A204.1 (cell line): ENCODE results near the gene TXNRD2.

Experiments
- FAIRE-seq: peaks from 2 replicates; lab custom pipeline; 2012; peaks lifted over from hg19 to GRCh38; lab: Jason Lieb, UNC

Gene TXNRD2

GRCh38 chr22:19941365-19942082 lies at the start of gene TXNRD2, which contains the start of gene COMT:
TXNRD2 (minus strand) TSS chr22:19941818; CDS start chr22:19941803, 15 bp downstream.
COMT (plus strand) TSS chr22:19941772; CDS start chr22:19962527, 20,755 bp downstream.
- FAIRE-seq = no peak

GRCh38 chr22:19991395-19991644 lies 49.7 kb upstream of the TXNRD2 start:
- FAIRE-seq = no peak

GRCh38 chr22:19990609-19991394 lies 49.2 kb upstream of the TXNRD2 start:
- no peak for FAIRE-seq

DNA sequence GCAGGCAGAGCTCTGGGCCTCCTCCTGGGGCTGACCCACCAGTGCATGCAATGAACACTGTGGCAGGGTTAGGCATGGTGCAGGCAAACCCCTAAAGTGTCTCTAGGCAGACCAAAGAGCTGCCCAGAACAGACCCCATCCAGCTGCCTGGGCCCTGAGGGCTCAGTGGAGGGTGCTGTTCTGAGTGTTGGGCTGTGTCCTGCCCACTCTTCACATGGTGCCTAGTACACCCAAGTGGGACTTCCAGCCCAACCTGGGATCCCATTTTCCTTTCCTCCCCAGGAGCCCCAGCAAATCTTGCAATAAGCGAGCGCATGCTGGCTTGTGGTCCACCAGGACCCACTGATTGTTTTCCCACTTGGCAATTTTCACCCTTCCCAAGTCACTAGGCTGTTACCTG lies 48.6 kb upstream of the TXNRD2 start:
- no peak for FAIRE-seq

GRCh38 chr22:19989725-19990067 lies 48.1 kb upstream of the TXNRD2 start:
- no peak for FAIRE-seq

- no peak for FAIRE-seq
Measured at GRCh38 chr22:19988965-19989724, 47.5 kb upstream of the TXNRD2 start.

DNA sequence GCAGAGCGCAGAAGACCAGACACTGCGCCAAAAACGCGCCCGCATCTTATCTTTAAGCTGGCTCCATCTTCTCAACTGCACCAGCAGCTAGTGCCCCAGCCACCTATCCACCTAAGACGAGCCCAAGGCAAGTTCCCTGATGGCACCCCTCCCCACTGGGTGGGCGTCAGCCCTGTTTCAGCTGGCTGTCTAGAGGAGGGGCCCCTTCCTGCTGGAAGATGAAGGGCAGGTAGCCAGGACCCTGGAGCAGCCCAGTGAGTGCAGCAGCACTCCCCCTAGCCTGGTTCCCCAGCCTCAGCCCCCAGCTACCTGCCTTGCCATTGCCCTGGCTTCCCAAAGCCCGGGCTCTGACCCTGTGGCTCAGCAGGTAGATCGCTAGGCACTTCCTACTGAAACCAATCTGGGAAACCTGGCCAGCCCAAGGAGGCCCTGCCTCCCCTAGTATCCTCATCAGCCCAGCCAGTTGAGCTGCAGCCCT lies 46.8 kb upstream of the TXNRD2 start:
- no peak for FAIRE-seq

DNA sequence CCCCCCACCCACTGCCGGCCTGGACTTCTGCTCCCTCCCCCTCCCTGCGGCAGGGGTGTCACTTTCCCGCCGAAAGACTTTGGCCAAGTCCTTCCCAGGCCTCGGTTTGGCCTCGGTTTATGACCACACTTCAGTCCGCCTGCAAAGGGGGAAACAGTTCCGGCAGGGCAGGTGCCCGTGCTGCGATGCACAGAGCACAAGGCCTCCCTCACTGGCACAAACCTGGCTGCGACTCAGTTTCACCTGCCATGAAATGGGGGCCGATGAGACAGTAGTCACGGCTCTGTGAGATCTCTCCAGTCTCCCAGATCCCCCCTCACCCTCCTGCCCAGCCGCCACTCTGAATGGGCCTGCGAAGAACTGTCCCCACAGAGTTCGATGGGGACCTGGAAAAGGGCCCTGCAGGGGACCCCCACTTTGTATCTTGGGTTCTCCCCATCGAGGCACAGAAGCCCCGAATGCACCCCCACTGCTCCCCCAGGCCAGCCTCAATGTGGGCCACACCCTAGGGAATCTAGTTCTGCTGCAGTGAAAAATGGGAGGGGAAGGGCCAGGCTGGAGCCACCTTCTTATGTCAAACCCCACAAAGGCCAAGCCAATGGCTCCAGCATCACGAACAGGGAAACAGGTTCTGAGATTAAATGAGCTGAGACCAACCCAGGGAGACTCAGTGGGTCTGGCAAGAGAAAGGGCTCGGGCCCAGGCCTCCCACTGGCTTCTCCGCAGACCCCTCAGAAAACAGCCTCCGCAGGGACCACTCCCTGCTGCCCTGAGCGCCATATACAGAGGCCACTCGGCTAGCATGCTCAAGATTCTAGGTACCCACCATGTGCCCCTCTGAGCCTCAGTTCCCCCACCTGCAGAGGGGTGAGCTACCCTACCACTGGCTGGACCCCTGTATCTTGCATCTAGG lies 46.0 kb upstream of the TXNRD2 start:
- no peak for FAIRE-seq

GRCh38 chr22:19986410-19987341 lies 45.1 kb upstream of the TXNRD2 start:
- FAIRE-seq = no peak

GRCh38 chr22:19986011-19986409 lies 44.4 kb upstream of the TXNRD2 start:
- no peak for FAIRE-seq

- no peak for FAIRE-seq
Measured at GRCh38 chr22:19984851-19985811, 43.5 kb upstream of the TXNRD2 start.

DNA sequence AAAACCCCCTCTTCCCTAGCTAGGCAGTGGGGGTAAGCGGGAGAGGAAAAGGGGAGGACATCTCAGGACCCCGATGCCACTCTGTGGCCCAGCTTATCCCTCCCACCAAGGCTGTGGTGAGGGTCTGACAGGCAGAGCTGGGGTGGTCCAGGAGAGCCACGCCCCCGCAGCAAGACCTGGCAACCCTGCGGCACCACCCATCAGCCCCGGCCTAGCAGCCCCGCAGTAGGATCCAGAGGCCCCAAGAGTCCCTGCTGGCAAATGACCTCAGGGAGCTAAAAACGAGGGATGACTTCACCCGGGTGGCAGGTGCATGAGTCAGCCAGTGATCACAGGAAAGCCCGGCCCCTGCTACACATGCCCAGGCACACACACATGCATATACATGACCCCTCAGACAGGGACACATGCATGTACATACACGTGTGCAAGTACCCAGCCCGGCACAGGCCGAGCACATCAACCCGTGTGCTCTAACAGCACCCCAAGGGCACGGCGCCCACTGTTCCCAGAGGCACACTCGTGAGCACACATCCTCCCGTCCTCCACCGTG lies 42.7 kb upstream of the TXNRD2 start:
- no peak for FAIRE-seq

DNA sequence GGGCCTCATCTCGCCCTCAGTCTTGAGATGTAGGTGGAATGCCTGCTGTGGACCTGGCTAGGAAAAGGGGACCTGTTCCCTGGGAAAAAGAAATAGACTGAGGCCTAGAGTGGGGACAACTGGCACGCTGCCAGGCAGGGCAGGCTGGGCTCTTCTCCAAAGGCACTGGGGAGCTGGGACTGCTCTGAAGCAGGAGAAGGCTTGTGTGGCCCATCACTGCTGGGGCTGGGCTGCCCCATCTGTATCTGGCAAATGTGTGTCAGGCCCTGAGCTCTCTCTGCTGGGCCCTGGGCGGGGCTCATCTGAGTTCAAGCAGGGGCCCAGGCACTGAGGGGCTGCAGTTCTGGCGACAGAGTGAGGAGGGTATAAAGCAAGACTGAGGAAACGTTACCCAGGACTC lies 42.1 kb upstream of the TXNRD2 start:
- no peak for FAIRE-seq

- no peak for FAIRE-seq
Measured at GRCh38 chr22:19982991-19983578, 41.5 kb upstream of the TXNRD2 start.

GRCh38 chr22:19981961-19982920 lies 40.6 kb upstream of the TXNRD2 start:
- no peak for FAIRE-seq

- FAIRE-seq = no peak
Measured at GRCh38 chr22:19981171-19981960, 39.7 kb upstream of the TXNRD2 start.

- no peak for FAIRE-seq
Measured at GRCh38 chr22:19980766-19981165, 39.1 kb upstream of the TXNRD2 start.
